Dedifferentiated amniotic fluid mesenchymal stem cell (primary cell): ENCODE data around the gene PAX7.
"Not testable (repeated sequence)": the region's sequence is repeated elsewhere in the genome, so short reads cannot be mapped to it uniquely, and the experiment has no call there.

ENCODE experiments used
- DNase-seq: peaks from one replicate; pipeline ENCODE4 v3.0.0-alpha.2; 2016; ENCODE audit errors: extremely low spot score

The PAX7 gene

DNA sequence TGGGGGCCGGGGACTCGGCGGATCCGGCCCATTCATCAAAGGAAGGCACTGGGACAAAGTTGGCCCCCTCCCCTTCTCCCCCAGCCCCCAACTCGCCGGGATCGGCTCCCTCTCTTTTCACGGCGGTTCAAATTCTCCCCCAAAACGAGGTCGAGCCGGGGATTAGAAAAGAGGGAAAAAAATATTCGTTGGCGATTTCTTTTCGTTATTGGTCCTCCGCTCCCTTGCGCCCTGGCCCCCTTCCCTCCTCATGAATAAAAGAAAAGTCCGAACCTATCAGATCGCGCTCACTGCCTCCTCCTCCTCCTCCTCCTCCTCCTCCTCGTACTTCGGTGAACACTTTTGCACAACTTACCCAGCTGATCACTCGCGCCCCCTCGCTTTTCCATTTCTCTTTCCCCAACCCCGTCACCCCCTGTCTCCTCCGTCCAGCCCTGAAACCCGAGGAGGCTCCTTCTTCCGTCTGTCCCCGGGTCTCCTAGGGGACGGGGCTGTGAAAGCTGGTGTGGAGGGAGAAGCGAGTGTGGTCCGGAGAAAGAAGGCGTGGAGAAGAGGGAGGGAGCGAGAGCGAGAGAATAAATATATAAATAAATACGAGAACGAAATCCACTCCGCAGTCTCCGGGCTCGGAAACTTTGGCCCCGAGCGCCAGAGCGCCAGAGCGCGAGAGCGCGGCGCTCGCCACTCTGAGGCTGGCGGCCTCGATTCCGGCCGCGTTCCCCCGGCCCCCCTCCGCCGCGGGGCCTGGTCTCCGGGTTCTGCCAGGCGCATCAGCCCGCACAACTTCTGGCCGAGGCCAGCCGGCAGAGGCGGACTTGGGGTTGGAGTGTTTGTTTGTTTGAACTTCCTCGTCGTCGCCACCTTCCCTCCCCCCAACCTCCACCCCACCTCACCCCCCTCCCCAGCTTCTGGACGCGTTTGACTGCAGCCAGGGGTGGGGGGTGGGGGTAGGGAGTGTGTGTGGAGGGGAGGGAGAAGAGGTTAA lies at the start of gene PAX7:
Gene PAX7 (plus strand): TSS at position 336 of the 985 bp plus-strand sequence. CDS start 758 bp downstream, outside the sequence.
- no peak for DNase-seq

DNA sequence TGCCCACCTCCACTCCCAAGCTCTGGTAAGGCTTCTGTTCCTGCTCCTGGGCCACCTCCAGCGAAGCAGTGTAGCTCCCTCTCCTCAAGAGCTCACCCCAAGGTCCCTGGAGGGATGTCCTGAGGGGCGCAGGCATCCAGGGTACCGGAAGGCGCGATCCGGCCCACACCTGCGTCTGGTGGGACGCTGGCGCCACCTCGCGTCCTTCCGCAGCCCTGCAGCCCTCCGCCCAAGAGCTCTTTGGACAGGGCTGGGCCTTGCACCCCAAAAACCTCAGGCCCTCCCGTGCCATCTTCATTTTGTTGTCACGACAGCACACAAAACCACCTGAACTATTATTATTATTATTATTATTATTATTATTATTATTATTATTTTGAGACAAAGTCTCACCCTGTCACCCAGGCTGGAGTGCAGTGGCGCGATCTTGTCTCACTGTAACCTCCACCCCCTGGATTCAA lies 49.2 kb upstream of the PAX7 start:
- no peak for DNase-seq

DNA sequence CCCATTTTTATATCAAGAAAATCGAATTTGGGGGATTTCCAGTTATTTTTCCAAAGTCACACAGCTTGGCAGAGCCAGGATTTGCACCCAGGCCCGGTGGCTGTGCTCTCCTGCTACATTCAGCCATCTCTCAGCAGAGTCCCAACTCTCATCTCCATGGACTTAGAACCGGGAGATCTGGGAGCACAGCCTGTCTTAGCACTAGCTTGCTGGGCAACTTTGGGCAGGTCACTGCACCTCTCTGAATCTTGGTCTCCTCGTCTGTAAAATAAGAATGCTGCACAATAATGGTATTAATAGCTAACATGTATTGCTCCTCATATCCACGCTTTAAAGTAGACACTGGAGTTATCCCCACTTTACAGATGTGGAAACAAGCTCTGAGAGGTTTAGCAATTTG lies 47.8 kb upstream of the PAX7 start:
- no peak for DNase-seq

DNA sequence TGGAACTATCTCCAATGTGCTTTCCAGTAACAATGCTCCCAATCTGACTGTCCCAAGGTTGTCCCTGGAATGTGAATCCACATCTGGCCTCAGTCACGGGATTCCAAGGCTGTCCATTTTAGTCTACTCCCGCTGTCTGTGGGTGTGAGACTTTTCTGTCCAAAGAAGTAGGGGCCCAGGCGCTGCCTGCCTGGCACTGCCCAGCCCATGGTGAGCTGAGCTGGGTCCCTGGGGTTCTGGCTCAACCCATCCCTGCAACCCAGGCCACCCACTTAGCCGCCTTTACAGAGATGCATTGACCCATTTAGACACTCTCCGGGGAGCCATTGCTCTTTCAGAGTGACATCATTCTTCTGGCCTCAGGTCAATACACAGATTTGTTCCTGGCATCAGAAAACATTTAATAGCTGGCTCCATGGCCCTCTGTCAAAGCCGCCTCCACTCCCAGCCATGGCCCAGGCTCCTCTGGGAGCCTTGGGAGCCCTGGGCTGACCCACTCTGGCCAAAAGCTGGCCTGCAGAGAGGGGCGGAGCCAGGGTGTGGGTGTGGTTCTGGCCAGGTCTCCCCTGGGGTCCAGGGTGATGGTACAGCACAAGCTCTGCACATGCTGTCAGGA lies 47.2 kb upstream of the PAX7 start:
- no peak for DNase-seq

DNA sequence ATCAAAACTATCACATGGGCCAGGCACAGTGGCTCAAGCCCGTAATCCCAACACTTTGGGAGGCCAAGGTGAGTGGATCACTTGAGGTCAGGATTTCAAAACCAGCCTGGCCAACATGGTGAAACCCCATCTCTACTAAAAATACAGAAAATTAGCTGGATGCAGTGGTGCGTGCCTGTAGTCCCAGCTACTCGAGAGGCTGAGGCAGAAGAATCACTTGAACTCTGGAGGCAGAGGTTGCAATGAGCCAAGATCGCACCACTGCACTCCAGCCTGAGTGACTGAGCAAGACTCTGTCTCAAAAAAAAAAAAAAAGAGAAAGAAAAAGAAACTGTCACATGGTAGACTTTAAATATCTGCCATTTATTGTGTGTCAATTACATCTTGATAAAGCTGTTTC lies 44.6 kb upstream of the PAX7 start:
- DNase-seq = not testable (repeated sequence)

DNA sequence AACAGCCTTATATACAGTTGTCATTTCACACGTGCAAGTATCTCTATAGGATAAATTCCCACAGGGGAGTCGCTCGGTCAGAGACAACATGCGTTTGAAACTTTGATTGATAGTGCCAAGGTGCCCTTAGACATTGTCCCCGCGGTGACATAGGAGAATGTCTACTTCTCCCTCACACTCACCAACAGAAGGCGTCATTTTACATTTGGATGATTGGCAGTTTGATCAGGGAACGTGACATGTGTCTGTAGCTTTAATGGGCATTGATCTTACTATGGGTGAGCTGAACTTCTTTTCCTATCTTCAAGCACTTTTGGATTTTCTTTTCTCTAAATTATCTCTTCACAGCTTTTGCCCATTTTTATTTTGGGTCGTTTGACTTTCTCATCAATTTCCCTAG lies 42.6 kb upstream of the PAX7 start:
- no peak for DNase-seq

DNA sequence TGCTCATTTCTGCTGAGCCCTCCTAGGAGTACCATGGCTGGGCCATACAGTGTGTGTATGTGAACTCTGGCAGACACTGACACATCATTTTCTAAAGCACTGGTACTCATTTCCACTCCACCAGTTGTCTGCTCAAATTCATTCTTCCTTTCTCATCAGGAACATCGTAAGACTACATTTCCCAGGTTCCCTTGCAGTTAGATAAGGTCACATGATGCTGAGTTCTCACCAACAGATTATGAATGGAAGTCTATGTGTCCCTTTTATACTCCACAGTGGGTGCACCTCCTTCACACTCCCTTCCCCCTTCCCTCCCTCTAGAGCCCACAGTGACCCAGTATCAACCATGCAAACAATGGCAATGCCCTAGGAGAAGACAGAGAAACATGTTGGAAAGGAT lies 38.3 kb upstream of the PAX7 start:
- no peak for DNase-seq

DNA sequence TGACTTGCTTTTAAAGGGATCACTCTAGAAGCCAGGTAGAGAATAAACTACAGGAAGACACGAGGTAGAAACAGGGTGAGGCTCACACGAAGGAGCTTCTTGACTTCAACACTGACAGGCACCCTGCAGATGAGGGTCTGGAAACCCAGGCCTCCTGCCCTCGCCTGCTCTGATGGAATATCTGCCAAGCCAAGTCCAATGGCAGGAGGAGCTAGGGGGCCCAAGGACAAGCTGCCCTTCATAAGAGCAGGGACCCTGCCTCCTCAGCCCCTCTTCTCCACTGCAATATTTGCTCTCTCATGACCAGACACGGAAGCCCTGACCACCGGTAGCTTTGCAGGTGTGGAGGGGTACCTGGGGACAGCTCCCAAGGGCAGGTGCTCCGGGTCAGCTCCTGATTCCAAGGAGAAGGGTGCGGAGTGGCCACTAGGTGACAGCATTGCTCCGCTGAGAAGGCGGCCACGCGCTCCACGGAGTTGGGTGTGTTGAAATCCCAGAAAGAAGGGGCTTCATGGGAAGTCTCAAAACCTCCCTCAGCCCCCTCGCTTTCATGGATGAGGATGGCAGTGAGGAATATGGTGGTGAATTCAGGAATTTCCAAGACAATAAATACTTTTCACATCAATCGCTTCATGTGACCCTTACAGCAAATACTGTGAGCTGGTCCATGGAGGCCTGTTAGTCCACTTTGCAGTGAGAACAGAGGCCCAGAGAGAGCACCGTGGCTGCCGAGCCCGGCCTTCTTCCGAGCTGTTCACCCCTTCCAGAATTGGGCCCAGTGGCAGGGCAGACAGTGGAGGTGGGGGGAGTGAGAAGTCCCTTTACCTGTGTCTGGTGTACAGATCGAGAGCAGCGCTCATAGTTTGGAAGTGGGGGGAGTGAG lies 33.2 kb upstream of the PAX7 start:
- no peak for DNase-seq

DNA sequence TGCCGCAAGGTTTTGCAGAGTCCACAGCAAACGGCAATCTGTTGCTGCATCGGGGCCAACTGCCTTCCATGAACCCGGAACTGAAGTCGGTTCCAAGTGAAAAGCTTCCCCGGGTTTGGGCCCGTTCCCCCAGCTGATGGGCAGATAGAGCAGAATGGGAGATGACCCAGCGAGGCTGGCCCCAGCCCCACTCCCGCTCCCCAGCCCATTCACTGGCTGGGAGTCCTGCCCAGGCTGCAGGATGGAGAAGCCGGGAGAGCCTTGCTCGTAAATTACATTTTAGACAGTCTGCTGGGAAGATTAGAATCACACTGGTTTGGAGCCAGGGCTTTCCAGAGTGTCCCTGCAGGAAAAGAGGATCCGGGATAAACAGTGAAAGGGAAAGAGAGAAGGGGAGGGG lies 31.6 kb upstream of the PAX7 start:
- DNase-seq = no peak

DNA sequence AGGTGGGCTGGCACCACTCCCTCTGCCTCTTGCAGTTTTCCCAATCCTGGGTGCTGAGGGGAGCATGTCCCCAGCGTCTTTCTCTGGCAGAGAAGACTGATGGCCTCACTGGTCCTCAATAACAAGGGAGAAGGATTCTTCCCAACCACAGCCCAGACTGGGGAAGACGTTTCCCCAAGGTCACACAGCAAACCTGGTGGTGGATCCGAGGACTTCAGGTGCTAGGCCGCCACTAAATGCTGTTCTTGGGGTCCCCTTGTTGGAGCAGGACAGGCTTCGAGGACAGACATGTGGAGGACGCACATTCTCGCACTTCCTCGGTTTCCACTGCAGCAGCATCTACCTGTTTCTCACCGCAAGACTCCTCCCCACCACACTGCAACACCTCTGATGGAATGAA lies 30.9 kb upstream of the PAX7 start:
- no peak for DNase-seq

DNA sequence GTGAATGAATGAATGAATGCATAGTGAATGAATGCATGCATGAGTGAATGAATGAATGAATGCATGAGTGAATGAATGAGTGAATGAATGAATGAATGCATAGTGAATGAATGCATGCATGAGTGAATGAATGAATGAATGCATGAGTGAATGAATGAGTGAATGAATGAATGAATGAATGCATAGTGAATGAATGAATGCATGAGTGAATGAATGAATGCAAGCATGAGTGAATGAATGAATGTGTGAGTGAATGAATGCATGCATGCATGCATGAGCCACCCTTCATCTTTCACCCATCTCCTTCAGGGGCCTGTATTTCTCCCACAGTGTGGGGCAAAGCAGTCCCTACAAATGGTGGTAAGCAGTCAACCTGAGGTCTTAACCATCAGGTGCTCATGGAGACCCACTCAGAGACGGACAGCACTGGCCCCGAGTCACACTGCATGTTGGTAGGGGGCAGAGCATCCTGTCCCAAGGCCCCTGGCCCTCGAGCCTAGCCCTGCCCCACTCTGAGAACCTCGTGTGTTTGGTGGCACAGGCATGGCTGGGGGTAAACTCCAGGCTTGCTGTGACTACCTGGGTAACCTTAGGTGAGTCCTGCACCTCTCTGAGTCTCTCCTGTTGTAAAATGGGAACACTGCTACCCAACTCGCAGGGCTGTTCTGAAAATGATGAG lies 28.0 kb upstream of the PAX7 start:
- no peak for DNase-seq

DNA sequence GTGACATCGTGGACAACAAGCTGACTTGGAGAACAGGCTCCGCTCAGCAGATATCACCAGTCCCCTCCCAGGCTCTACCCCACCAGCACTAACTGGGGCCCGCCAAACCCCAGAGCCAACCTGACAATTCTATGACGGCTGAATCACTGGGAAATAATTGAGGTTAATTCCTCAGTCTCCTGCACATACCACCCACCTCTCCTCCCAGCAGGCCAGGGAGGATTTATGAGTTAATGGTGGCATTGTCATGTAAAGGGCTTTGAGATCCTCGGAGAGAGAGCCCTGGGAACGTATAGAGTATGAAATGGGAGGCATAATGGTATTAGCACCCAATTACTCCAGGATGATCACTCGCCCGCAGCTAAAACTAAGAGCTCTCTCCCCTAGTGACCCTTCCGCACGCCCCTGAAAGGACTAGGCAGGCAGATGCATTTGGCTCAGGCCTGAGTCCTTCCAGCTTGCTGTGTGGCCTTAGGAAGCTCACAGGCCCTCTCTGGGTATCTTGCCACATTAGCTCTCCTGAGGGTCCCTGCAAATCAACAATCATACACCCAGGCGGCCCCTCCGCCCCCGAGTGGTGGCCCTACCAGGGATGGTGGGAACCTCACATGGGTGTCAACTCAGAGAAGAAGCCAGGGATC lies 27.3 kb upstream of the PAX7 start:
- DNase-seq = no peak

DNA sequence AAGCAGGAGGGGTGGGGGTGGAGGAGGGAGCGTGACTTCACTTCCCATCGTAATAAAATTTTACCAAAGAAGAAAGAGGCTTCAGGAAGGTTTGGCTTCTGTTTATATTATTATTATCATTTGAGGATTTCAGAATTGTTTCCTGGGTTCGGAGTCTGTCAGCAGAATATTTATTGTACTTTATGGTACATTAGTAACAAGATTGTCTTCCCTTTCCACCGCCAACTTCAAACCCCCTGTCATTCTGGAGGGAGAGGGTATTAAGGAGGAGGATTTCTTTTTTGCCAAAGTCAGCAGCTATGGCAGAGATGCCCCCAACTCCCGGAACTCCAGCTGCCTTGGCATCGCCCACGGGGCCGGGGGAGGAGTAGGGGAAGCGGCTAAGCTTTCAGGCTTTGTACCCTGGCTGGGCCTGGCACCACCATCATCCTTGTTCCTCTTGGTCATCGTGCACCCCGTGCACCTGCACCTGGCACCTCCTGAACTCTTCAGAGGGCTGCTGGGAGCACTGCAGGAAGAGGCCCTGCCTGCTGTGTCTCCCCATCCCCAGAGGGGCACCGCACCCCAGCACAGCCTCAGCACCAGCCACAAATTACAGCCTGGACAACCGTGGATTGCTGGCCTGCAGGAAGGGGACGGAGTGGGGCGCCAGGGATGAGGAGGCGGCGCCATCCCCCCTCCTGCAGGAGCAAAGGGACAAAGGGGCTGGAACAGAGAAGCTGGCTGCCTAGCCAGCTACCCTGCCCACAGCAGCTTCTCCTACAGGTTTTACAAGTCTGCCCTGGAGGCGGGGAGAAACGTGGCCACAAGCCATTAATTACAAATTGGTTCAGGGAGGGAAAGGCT lies 24.0 kb upstream of the PAX7 start:
- DNase-seq = no peak

DNA sequence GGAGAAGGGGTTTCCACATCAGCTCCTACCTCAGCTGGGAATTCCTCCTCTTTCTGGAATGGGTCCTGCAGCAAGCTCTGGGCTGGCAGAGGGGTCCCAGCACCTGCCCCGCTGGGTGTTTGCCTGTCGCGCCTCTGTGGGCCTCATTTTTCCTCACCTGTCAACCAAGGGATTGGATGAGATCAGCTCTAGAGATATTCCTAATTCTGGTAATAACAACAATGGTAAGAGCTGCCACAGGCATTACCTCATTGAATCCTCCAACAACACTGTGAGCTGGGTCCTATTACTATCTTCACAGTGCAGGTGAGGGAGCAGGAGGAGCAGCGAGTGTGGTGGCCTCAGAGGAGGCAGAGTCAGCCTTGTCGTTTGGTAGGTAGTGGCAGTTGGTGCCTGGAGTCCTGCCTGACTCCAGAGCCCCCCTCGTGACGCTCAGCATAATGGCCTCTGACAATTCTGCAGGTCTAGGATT lies 23.3 kb upstream of the PAX7 start:
- DNase-seq = no peak

DNA sequence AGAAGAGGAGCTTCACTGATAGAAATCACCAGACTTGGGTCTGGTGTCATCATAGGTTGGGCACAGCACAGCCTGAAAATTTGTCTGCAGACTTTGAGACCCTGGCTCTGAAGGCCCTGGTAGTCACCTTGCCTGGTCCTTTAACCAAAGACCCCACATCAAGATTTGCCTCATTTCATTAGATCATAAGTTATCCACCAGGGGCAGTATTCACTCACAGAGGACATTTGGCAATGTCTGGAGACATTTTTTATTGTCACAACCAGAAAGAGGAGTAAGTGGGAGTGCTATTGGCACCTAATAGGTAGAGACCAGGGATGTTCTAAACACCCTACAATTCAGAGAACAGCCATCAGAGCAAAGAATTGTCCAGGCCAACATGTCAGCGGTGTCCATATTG lies 22.1 kb upstream of the PAX7 start:
- DNase-seq = no peak

DNA sequence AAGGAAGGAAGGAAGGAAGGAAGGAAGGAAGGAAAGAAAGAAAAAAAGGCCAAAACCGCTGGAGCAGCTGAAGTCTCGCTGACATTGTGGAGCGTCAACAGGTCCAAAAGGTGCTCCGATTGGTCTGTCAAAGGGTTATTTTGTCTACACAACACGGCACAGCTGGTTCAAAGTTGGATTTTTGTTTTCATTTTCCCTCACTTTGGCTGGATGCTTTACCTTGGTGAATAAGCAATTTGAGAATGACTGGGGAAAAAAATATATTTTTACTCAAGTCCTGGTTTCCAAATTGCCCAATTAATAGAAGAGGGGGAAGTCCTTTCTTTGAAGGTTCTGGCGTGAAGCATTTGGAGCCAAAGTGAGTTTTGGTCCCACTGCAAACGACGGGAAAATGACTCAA lies 19.3 kb upstream of the PAX7 start:
- DNase-seq = no peak

DNA sequence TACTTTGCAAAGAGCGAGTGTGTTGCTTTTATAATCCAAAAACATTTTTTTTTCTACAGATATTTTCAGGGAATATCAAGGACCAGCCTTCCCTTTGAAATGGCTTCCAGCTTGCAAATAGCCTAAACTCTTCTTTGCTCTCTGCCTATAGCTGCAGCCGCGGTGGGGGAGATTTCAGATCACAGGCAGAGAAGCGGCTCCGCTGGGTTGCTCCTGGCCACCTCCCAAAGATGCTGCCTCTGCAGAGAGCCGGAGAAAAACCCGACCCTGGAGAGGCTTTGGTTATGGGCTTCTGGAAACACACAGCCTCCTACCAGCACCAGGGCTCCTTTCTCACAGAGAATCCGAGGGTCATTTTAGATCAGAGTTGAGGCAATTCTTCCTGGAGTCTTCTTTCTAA lies 18.6 kb upstream of the PAX7 start:
- no peak for DNase-seq

DNA sequence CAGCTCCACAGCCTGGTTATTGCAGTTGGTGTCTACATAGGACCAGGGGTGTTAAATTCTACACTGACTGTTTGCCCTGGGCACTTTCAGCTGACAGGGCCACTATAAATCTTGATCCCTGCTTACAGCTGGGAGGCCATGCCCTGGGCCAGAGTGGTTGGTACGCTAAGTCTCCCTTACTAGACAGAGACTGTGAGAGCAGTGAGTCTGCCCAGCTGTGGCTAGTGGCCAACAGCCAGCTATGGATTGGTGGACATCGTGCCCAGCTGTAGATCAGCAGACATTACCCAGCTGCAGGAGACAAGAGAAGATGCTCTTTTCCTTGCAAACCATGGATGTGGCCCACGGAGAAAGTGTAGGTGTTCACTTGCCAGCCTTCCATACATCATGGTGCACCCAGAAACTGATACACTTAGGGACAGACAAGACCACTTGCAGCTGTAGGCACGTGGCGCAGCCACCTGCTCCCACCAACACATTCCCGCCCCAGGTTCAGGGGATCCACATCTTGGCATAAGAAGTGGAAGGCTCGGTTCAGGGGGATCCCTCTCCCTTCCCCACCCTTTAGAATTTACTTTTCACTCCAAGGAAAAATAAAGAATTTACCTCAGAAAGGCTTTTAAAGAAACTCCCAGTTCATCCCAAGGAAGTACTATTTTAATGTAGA lies 16.4 kb upstream of the PAX7 start:
- no peak for DNase-seq
